ENCODE measurements around the gene JAG2.

Gene JAG2

DNA sequence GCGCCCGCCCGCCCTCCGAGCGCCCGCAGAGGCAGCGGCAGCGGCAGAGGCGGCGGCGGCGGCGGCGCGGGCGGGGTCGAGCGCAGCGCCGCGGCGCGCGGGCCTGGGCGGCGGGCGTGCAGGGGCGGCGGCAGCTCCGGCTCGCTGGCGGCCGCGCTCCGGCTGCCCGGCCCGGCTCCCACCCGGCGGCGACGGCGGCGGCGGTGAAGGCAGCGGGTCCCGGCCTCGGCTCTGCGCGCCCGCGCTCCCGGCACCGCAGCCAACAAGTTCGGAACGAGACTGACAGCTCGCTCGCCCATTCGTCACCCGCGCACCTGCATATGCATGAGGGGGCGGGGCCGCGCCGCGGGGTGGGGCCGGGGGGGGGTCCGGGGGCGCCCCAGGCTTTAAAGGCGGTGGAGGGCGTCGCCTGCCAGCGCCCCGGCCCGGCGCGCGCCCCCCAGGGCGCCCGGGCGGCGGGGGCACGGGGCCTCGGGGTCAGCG is at the start of gene JAG2:
Gene JAG2 (minus strand): TSS at position 281 of the 483 bp plus-strand sequence. CDS start 356 bp downstream, outside the sequence.
- in situ Hi-C loops (cut with HindIII; ENCODE audit: low sequenced_read_pairs), result no loop called here

DNA sequence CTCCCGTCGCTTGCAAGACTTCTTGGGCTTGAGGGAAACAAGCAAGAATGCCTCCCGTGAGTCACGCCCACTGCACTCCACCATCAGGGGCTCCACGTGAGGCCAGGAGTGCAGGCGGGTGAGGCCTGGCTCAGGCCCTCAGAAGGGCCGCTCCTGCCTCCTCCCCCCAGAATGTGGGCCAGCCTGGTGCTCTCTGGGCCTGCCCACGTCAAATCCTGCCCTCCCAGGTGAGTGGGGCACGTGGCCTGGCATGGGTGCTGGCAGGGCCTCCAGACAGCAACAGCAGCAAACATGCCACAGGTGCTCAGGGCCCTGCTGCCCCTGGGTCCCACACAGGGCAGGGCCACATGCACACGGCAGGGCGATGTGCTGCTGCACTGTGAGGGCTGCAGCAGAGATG is 49.2 kb upstream of the JAG2 start:
- in situ Hi-C loops (cut with HindIII; ENCODE audit: low sequenced_read_pairs), result no loop called here

DNA sequence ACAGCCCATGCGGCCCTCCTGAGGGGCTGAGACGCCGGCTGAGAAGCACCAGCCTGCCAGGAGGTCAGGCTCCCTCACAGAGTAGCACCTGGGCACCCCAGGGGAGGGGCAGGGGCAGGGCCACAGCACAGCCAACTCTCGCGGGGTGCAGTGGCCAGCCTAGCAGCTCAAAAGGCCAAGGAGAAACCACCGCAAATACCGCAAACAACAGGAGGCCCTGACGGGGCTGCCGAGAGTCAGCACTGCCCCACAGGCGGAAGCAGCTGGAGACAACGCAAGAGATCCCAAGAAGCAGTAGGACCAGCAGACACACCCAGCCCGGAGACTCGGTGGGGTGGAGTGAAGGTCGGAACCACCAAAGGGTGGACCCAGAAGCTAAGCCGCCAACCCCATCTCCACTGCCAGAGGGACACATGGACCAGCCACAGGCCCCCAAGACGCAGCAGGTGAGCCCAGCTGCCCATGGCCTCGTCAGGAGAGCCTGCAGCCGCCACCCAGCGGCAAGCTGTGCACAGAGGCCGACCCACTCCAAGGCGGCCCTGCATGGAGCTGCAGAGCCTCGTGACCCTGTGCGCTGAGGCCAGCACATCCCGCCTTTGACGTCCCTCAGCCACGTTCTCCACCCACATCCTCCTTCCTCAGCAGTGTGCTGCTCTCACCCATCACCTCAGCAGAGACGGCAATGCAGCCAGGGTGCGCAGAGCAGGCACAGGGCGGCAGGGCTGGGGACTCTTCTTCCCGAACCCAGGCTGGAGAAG is 48.1 kb upstream of the JAG2 start:
- in situ Hi-C loops (cut with HindIII; ENCODE audit: low sequenced_read_pairs), result no loop called here

DNA sequence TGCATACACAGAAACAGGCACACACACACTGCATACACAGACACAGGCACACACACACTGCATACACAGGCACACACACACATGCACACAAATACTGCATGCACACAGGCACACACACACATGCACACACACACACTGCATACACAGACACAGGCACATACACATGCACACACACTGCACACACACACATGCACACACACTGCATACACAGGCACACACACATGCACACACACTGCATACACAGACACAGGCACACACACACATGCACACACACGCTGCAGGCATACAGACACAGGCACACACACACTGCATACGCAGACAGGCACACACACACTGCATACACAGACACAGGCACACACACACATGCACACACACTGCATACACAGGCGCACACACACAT is 47.0 kb upstream of the JAG2 start:
- in situ Hi-C loops (cut with HindIII; ENCODE audit: low sequenced_read_pairs), result no loop called here

DNA sequence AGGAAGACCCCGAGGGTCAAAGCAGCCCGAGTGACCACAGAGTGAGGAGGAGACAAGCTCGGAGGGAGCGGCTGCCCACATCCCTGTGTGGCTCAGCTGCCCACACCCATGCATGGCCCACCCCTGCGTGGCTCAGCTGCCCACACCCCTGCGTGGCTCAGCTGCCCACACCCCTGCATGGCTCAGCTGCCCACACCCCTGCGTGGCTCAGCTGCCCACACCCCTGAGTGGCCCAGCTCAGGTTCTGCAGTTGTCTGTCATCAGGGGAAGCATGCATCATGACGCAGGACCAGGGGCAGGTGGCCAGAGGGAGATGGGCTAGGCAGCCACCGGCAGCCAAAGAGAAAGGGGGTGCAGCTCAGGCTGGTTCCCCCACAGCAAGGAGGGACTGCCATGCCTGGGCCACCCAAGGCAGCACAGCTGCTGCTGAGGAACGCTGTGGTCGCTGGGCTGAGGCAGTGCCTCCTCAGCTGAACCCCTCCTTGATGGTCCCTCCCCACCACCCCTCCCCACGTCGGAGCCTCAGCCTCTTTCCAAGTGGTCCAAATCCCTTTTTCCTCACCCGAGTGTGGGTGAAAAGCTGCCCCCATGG is 45.8 kb upstream of the JAG2 start:
- in situ Hi-C loops (cut with HindIII; ENCODE audit: low sequenced_read_pairs), result no loop called here

DNA sequence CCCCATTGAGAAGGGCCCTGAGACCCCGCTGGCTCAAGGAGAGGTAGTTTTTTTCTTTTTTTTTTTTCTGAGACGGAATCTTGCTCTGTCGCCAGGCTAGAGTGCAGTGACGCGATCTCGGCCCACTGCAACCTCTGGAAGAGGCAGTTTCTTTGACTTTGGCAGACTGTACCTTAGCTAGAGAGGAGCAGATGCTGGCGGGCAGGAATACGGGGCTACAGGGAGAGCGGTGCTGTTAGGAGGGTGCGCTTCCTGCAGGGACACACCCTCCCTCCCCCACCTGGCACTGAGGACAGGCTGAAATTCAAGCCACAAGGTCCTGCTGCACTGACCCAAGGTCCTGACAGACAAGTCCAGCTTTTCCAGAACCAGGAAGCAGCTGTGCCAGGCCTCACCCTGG is 44.8 kb upstream of the JAG2 start:
- in situ Hi-C loops (cut with HindIII; ENCODE audit: low sequenced_read_pairs), result no loop called here

DNA sequence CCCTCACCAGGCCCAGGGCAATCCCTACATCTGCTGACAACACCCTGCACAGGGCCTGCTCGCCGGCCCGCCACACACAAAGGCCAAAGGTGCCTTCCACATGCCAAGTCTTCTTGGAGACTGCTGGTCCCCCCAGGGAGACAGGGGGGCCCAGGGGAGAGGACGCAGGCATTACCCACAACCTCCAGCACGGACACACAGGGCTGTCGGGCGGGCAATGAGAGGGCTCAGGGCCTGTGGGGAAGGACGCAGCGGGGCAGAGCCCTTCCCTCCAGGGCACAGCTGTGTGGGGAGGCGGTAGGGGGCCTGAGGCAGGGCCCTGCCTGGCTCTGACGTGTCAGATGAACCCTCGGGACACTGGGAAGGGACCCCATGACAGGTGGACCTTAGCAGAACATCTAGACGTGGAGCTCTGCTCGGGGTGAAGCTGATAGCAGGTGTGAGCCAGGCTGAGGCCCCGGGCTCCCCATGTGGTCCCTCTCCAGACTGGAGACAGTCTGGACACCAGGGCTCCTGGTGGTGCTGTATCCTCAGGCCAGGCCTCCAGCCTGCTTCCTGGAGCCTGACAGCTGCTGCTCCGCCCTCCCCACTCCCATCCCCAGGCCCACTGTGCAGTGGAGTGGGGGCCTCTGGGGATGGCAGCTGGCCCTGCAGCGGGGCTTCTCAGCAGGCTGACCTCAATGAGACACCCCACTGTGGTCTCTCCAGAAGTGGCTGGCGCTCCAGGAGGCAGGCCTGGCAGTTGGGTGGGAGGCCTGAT is 44.1 kb upstream of the JAG2 start:
- in situ Hi-C loops (cut with HindIII; ENCODE audit: low sequenced_read_pairs), result no loop called here

DNA sequence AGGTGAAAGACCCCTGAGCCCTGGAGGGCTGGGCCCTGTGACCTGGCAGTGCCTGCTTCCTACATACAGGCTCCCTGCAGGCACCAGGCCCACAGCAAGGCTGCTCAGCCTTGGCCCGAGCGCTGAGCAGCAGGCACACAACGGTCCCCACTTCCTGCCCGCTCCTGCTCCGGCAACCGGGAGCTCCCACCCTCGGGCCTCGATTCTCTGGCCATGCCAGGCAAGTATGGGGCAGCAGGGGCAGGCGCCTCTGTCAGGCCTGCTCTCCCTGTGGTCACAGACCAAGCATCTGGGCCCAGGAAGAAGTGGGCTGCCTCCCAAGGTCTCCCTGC is 43.1 kb upstream of the JAG2 start:
- in situ Hi-C loops (cut with HindIII; ENCODE audit: low sequenced_read_pairs), result no loop called here

DNA sequence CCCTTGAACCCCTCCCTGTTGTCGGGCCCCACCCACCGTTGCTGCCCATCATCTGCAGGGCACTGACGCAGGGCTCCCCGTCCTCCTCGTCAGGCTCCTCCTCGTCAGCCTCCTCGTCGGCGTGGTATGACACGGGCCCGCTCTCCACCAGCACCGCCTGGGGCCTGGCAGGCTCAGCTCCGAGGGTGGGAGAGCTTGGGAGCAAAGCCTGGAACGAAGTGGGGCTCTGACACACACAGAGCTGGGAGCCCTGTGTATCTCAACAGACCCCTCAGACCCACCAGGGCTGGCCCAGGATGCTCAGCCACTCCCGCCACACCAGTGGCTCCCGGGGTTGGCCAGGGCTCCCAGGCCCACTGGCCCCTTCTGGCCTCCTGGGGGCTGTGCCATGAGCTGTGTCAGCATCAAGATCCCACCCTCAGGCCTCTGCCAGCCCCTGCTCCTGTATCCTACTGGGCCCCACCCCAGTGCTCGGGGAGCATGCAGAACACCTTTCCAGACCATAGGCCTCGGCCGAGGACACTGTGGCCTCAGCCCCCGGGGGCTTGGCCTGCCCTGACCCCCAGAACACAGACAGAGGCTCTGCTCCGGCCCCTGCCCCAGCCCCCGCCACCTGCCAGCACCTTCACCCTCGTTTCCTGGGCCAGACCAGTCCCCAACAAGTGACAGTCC is 42.6 kb upstream of the JAG2 start:
- in situ Hi-C loops (cut with HindIII; ENCODE audit: low sequenced_read_pairs), result no loop called here

DNA sequence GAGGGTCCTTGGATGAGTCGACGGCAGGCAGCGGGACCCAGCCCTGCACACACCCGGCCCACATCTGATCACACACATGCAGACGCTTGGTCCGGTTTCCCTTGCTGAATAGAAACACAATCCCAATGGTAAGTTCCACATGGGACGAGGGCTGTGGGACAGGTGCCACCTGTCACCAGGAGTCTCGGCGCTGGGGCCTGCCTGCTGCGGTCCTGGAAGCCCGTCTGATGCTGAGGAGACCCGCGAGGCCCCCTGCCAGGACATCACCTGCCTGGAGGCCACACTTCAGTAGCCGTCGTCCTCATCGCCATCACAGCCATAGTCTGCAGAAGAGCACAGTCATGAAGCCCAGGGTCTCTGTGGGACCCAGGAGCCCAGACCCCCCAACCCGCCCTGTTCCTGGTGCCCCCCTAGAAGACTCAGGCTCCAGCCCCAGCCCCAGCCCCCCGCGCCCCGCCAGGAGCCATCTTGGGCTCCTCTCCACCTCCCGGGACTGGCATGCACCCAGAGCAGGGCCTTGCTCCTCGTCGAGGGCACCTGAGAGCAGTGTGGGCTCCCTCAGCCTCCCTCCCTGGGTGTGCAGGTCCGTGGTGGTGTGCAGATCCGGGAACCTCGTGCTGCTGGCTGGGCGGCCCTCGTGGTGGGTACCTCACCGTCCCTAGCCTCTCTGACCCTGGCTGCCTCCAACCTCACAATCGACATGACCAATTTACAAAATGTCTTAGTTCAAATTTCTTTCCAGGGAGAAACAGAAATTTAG is 41.9 kb upstream of the JAG2 start:
- in situ Hi-C loops (cut with HindIII; ENCODE audit: low sequenced_read_pairs), result no loop called here

DNA sequence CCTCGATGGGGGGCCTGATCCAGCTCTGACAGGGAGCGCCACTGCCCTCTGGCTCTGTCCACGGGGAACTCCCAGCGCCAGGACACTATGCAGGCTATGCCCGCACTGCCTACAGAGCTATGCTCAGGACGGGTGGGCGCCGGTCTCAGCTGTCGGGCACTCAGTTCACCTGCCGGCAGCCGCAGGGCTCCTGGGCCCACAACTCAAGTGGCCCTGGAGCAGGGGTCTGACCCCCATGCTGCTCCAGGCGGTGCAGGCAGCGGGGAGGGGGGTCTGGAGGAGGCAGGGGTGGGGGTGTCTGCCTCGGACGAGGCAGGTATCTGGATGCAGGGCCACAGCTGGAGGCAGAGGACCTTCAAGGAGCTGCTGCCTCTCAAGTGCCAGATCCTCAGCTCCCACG is 41.1 kb upstream of the JAG2 start:
- in situ Hi-C loops (cut with HindIII; ENCODE audit: low sequenced_read_pairs), result no loop called here

DNA sequence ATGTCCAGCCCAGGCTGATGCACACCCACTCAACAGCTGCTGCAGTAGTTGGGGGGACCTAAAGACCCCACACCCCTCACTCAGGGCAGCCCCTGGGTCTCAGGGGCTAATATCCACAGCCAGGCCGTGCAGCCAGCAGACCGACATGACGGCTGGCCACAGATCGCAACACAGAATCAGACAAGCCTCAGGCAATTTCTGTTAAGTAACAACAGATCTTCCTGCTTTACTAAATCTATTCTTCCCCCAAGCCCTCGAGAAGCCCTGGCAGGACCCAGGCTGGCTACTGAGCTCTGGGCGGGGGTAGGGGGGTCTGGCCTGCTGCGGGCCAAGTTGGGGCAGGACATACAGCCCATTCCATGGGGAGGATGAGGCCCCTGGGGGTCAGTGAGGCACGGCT is 40.5 kb upstream of the JAG2 start:
- in situ Hi-C loops (cut with HindIII; ENCODE audit: low sequenced_read_pairs), result no loop called here

DNA sequence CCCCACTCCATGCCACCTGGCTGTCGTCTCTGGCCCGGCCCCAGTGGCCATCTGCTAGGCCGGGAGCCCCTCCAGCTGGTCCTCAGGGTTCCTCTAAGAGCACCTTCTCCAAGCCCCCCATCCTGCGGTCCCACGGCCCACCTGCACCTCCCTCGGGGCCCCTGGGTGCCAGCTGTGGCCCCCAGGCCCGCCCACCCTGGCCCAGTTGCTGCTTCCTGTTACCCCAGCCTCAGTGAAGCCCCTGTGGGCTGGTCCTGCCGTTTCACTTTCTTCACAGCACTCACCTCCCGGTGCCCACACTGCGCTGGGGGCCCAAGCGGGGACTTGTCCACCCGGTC is 40.1 kb upstream of the JAG2 start:
- in situ Hi-C loops (cut with HindIII; ENCODE audit: low sequenced_read_pairs), result no loop called here

DNA sequence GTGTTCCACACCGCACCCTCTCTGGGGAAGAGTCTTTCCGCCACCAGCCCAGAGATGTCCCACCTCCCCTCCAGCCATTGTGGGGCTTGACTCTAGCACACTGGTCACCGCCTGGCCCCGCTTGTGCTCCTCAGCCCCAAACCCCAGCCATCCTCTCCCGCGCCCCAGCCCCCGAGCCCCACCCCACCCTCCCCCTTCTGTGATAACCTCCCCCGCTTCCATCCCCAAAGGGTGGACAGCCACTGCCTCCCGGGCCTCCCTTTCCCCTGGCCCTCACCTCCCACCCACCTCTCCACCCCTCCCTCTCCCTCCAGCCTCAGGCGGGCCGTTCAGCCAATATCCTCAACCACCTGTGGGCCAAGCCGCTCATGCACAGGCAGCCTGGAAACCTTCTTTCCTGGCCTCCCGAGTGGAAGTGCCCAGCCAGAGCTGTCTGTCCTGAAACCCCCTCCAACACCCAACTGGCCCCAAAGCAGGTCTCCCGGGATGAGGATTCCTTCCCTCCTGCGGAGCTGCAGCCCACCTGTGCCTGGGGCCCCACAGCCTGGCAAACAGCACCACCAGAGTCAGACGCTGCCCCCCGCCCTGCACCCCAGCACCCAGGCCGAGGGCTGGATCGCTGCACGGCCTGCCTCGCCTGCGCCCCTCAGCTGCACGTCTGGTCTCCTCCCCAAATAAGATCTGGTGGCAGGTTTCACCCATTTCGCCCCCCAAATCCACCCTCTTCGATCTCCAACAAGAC is 39.6 kb upstream of the JAG2 start:
- in situ Hi-C loops (cut with HindIII; ENCODE audit: low sequenced_read_pairs), result no loop called here

DNA sequence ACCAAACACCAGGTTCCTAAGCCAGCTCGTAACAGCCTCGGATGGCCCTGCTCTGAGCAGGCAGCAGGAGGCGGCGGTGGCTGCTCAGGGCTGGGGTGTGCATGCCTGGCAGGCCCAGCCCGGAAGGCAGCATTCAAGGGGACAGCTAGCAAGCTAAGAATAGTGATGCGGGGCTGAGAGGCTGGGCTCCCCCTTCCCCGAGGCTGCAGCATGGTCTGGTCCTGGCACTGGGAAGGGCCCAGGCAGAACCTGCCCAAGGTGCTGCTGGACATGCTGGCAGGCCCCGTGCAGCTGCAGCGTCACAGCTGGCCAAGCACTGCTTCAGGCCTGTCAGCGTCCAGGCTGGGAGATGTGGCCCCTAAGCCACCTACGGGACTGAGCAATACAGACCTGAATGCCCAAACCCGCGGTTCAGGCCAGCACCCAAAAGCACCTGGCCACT is 38.9 kb upstream of the JAG2 start:
- in situ Hi-C loops (cut with HindIII; ENCODE audit: low sequenced_read_pairs), result no loop called here

DNA sequence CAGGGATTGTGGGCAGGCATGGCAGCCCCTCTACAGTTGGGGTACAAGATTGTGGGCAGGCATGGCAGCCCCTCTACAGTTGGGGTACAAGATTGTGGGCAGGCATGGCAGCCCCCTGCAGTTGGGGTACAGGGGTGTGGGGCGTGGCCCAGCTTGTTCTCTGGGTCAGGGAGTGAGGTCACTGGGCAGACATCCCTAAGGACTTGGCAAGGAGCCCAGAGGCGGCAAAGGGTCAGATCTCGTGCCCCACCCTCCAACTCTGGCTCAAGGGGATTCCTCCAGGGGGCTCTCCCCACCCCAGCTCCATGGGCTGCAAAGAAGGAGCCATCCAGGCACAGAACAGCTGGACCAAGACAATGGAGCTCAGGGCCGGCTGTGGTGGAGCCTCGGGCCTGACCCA is 38.3 kb upstream of the JAG2 start:
- in situ Hi-C loops (cut with HindIII; ENCODE audit: low sequenced_read_pairs), result no loop called here

DNA sequence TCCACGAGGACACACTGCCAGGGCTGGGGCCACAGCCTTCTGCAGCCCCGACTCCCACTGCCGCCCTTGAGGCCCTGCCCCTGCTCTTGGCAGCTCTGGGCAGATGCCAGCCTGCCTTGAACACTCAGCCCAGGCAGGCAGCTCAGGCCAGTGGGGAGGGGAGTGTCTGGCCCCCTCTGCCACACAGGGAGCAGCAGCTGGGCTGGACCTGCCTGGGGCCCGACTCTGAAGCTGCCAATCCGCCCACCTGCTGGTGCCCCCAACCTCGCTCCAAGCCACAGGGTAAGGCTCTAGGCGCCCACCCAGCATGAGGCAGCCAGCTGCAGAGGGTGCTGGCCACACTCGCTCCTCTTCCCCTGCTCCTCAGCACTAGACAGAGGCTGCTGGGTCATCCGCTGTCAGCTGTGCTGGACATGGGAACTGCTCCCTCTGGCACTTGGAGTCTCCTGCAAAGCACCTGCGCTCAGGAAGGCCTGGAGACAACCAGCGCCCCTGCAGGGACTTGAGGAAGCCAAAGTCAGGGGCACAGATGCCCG is 37.2 kb upstream of the JAG2 start:
- in situ Hi-C loops (cut with HindIII; ENCODE audit: low sequenced_read_pairs), result no loop called here

DNA sequence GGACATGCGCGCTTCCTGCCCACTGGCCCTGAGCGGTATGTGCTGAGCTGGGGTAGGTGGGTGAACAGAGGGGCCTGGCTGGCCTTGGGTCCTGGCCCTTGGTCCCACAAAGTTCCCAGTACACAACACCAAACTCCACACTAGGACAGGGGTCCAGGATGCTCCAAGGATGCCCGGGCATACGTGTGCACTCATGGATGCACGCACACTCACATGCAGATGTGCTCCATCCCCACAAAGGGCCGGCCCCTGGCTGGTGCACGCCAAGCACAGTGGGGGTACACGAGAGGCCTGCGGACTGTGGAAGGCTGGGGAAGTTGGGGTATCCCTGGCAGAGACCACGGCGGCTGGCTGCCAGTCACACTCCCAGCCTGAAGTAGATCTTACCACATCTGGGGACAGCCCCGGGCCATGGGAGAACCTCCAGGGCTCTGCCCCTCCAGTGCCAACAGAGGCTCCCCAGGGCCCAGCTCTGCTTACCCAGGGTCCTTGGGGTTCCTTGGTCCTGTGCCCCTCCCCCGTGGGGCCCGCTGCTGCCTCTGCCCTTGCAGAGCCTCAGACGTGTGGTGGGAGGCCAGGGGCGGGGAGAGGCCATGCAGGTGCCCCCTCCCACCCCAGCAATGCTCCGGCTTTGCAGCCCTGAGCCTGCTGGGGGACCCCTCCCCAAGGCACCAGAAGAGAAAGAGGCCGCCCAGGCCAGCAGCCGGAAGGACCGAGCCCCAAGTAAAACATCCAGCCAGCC is 36.5 kb upstream of the JAG2 start:
- in situ Hi-C loops (cut with HindIII; ENCODE audit: low sequenced_read_pairs), result no loop called here

DNA sequence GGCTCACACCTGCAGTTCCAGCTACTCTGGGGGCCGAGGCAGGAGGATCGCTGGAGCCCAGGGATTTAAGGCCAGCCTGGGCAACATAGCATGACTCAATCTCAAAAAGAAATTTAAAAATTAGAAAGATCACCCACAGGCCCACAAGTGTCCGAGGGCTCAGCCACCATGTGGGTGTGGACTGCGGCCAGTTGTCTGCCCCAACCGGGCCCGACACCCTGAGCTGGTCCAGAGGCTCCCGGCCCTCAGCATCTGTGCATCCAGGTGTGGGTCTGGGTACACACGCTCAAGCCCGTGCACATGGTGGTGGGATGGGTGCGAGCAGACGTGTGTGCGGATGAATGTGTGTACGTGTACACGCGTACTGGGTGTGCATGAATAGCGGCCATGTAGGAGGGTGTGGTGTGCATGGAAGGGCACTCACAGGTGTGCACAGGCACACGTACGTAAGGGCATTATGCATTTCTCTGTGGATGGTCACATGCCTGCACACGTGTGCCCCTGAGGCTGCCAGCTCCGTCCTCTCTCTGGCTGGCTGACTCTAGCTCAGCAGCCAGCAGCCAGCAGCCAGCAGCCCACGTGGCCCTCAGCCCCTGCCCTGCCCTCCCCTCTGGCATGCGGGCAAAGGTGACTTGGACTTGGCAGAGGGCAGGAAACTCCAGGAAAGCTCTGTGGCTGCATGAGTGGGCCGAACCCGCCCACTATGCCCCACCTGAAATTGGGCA is 35.8 kb upstream of the JAG2 start:
- in situ Hi-C loops (cut with HindIII; ENCODE audit: low sequenced_read_pairs), result no loop called here
